Right lobe of liver (tissue), 6 donors: ENCODE measurements around the gene ANKRD53. TPM values are rescaled to one million over a fixed set of nuclear protein-coding genes. Genes with fewer than 3 reads are reported as not detected.

Experiments used
- ATAC-seq, 4 donors: fragments of 200-7000 bp; cut with Tn5 transposase; one replicate each; pipeline ENCODE4 v1.9.1; 2020; ENCODE audit warnings: mild to moderate bottlenecking in 4 of 4, moderate library complexity in 4 of 4
- DNase-seq, 3 donors: peaks; one replicate each; pipeline ENCODE4 v3.0.0-alpha.2; 2020
- H3K27ac ChIP-seq, 3 donors: fragments of 200-600 bp; one replicate each; pipeline ENCODE4 v1.8.0; 2022
- H3K27me3 ChIP-seq, 2 donors: fragments of 200-600 bp; one replicate each; pipeline ENCODE4 v1.8.0; 2022
- H3K36me3 ChIP-seq, 4 donors: fragments of 200-600 bp; sonication (generic) in 1 of 4; one replicate each; pipeline versions ENCODE4 v1.5.1 to v1.8.0; 2017 to 2022; ENCODE audit warnings: control low read depth in 1 of 4
- H3K4me1 ChIP-seq, 4 donors: fragments of 200-600 bp; sonication (generic) in 1 of 4; one replicate each; pipeline versions ENCODE4 v1.5.1 to v1.8.0; 2017 to 2022; ENCODE audit warnings: control low read depth in 1 of 4
- H3K4me3 ChIP-seq, 3 donors: fragments of 200-600 bp; one replicate each; pipeline ENCODE4 v1.8.0; 2022
- H3K9me3 ChIP-seq, 4 donors: fragments of 200-600 bp; sonication (generic) in 1 of 4; one replicate each; pipeline versions ENCODE4 v1.5.1 to v1.8.0; 2017 to 2022; ENCODE audit warnings: control low read depth in 1 of 4
- CTCF ChIP-seq, 4 donors: fragments of 200-600 bp in 3 of 4; fragments of 450-650 bp in 1 of 4; IDR thresholded peaks; one replicate each; pipeline versions ENCODE4 v1.5.1 to v1.8.0; 2016 to 2022; ENCODE audit warnings: antibody characterized with exemption in 4 of 4, mild to moderate bottlenecking in 2 of 4
- POLR2A ChIP-seq: fragments of 450-650 bp; IDR thresholded peaks from one replicate; pipeline ENCODE4 v1.6.1; 2017; ENCODE audit warnings: antibody characterized with exemption, mild to moderate bottlenecking
- whole genome bisulfite sequencing: methylation state at CpG from one replicate; pipeline ENCODE4 v1.1.6; 2018; ENCODE audit warnings: low coverage, low lambda C conversion rate; ENCODE audit not compliant: insufficient coverage; ENCODE audit errors: missing lambda C conversion rate; 5-methylcytosine and 5-hydroxymethylcytosine counted together
- intact Hi-C, 2 donors: fragments of 100-400 bp; cut with DNase I; formaldehyde crosslinking; loops; one replicate each; pipeline versions ENCODE4 v1.11.2 to v1.14.1; 2022
- total RNA-seq, 6 experiments: library from RNA; depleted of rRNA in 2 of 6; stranded (reverse); fragments of >200 nt in 2 of 6; fragmentation: NEBNext Ultra II Directional in 3 of 6; extraction: Animal tissue kit (Norgen Biotek cat#: 25700) in 3 of 6; gene quantifications; one replicate each; pipeline versions ENCODE4 v1.1.0 to v1.2.4, GENCODE V29; 2016 to 2023
- donor health status: DM: no; HTN: yes; CAD: no.
- donor health status: DM: no; HTN: no; CAD: no.
- donor health status: DM: no; HTN: no; CAD: no.
- donor health status: DM: no; HTN: yes; CAD: no.
- donor health status: DM: no; HTN: yes; CAD: no.

Gene ANKRD53
- total RNA-seq, 6 experiments from 2014 or later = 0.25 to 0.93 (median 0.50) TPM; not detected in 1

- Histone ChIP-seq H3K27ac (no peak overlapping the region), H3K27me3 (no peaks in the 10 kb centered on the region), H3K4me3 (no peak overlapping the region), H3K9me3 (no peaks in the 10 kb centered on the region), H3K4me1 (no peaks in the 10 kb centered on the region), H3K36me3 (no peaks in the 10 kb centered on the region)
- intact Hi-C loops = loop anchor here in 1 of 2 donors (10.0 kb wide), 1 partner anchor 995 kb away; no protein-coding TSS in a partner anchor
- DNase-seq (peak in 2 of 3 donors; percentile 14 to 29), ATAC-seq (no peak)
- TF ChIP-seq POLR2A (no peak), CTCF (IDR thresholded peaks at IDR 0.05) (no peak)
- 40% methylated on average over 2 of the region's 10 CpGs for WGBS
Measured at GRCh38 chr2:70939839-70940580, 38.4 kb upstream of the ANKRD53 start.

- TF ChIP-seq POLR2A = no peak
- Histone ChIP-seq H3K9me3 (no peaks in the 10 kb centered on the region), H3K4me3 (no peak overlapping the region), H3K27me3 (peaks cover 0 to 3% of the 10 kb centered on the region in 2 donors), H3K4me1 (no peaks in the 10 kb centered on the region), H3K36me3 (no peaks in the 10 kb centered on the region), H3K27ac (no peak overlapping the region)
- 56% methylated on average over 6 of the region's 6 CpGs for WGBS
- intact Hi-C loops = loop anchor here in 1 of 2 donors (10.0 kb wide), 1 partner anchor 996 kb away; no protein-coding TSS in a partner anchor
- DNase-seq = peak in 1 of 3 donors; percentile 10
- ATAC-seq = no peak
Measured at GRCh38 chr2:70941186-70941585, 37.2 kb upstream of the ANKRD53 start.

- peaks cover 0 to 3% of the 10 kb centered on the region in 2 donors for H3K27me3 ChIP-seq
- intact Hi-C loops = loop anchor here in 1 of 2 donors (10.0 kb wide), 1 partner anchor 997 kb away; no protein-coding TSS in a partner anchor
- H3K9me3 ChIP-seq = no peaks in the 10 kb centered on the region
- TF ChIP-seq CTCF (IDR thresholded peaks at IDR 0.05) (no peak), POLR2A (no peak)
- 57% methylated on average over 5 of the region's 5 CpGs for WGBS
- no peaks in the 10 kb centered on the region for H3K36me3 ChIP-seq
- ATAC-seq = no peak
- H3K27ac ChIP-seq = no peak overlapping the region
- H3K4me3 ChIP-seq = no peak overlapping the region
- peak in 1 of 3 donors; percentile 26 for DNase-seq
- no peaks in the 10 kb centered on the region for H3K4me1 ChIP-seq
Measured at GRCh38 chr2:70941701-70942100, 36.7 kb upstream of the ANKRD53 start.

GRCh38 chr2:70942396-70943204, 35.8 kb upstream of the ANKRD53 start:
- no peaks in the 10 kb centered on the region for H3K36me3 ChIP-seq
- DNase-seq (peak in 1 of 3 donors; percentile 40), ATAC-seq (no peak)
- WGBS = 57% methylated on average over 5 of the region's 6 CpGs
- H3K4me3 ChIP-seq = no peak overlapping the region
- intact Hi-C loops = loop anchor here in 1 of 2 donors (10.0 kb wide), 1 partner anchor 998 kb away; no protein-coding TSS in a partner anchor
- no peak overlapping the region for H3K27ac ChIP-seq
- TF ChIP-seq POLR2A = no peak
- TF ChIP-seq CTCF (IDR thresholded peaks at IDR 0.05) = no peak
- H3K4me1 ChIP-seq = no peaks in the 10 kb centered on the region
- H3K9me3 ChIP-seq = no peaks in the 10 kb centered on the region
- H3K27me3 ChIP-seq = peaks cover 0 to 3% of the 10 kb centered on the region in 2 donors
